HepG2 (cell line): ENCODE measurements around the gene OTUB2. TPM values are rescaled to one million over a fixed set of nuclear protein-coding genes. Genes with fewer than 3 reads are reported as not detected.

ENCODE experiments used
- ASH2L ChIP-seq: fragments of 300-600, 200-600 bp; sonication (generic); IDR thresholded peaks from 2 replicates; pipeline ENCODE4 v1.7.0; 2017; ENCODE audit warnings: low read depth, mild to moderate bottlenecking, moderate library complexity, mixed read lengths, low read length; ENCODE audit not compliant: insufficient read length
- ATRX ChIP-seq: sonication (generic); formaldehyde crosslinking; IDR thresholded peaks from 2 replicates; pipeline ENCODE4 v1.4.0; 2020; ENCODE audit warnings: missing genetic modification reagents, borderline replicate concordance
- FLYWCH1 ChIP-seq: sonication (generic); formaldehyde crosslinking; IDR thresholded peaks from 2 replicates; pipeline ENCODE4 v1.8.1; 2023; ENCODE audit warnings: mild to moderate bottlenecking, missing genetic modification reagents
- GFI1 ChIP-seq: sonication (generic); formaldehyde crosslinking; IDR thresholded peaks from 2 replicates; pipeline ENCODE4 v1.5.0; 2020; ENCODE audit warnings: missing genetic modification reagents, mild to moderate bottlenecking, borderline replicate concordance
- HNF4A ChIP-seq: sonication (generic); formaldehyde crosslinking; IDR thresholded peaks from 2 replicates; pipeline ENCODE4 v1.4.0; 2020; ENCODE audit warnings: missing genetic modification reagents
- IRF2 ChIP-seq: IDR thresholded peaks from 2 replicates; pipeline ENCODE4 v1.6.1; 2018; ENCODE audit warnings: missing genetic modification reagents, missing compliant biosample characterization
- KDM2A ChIP-seq: sonication (generic); formaldehyde crosslinking; IDR thresholded peaks from 2 replicates; pipeline ENCODE4 v1.4.0; 2020; ENCODE audit warnings: low read depth, missing genetic modification reagents, borderline replicate concordance
- KLF16 ChIP-seq, 2 experiments: sonication (generic) in 1 of 2; formaldehyde crosslinking in 1 of 2; IDR thresholded peaks; 2 replicates each; pipeline versions ENCODE4 v1.6.1 to v1.8.0; 2016 to 2023; ENCODE audit warnings: missing genetic modification reagents in 2 of 2, missing compliant biosample characterization in 1 of 2
- KLF9 ChIP-seq: IDR thresholded peaks from 2 replicates; pipeline ENCODE4 v1.6.1; 2016; ENCODE audit warnings: low read depth
- MLX ChIP-seq: IDR thresholded peaks from 2 replicates; pipeline ENCODE4 v1.6.1; 2016
- MTA1 ChIP-seq: sonication (generic); formaldehyde crosslinking; IDR thresholded peaks from 2 replicates; pipeline ENCODE4 v1.4.0; 2020; ENCODE audit warnings: missing genetic modification reagents, mild to moderate bottlenecking, borderline replicate concordance
- NR2F6 ChIP-seq, 2 experiments: IDR thresholded peaks; 2 replicates each; pipeline ENCODE4 v1.6.1; 2016; ENCODE audit warnings: antibody characterized with exemption in 1 of 2, mild to moderate bottlenecking in 1 of 2
- PHF8 ChIP-seq: sonication (generic); formaldehyde crosslinking; IDR thresholded peaks from 2 replicates; pipeline ENCODE4 v1.5.0; 2020; ENCODE audit warnings: missing genetic modification reagents
- SP4 ChIP-seq: sonication (generic); formaldehyde crosslinking; IDR thresholded peaks from 2 replicates; pipeline ENCODE4 v1.8.1; 2023; ENCODE audit warnings: mild to moderate bottlenecking, missing genetic modification reagents
- TAF1 ChIP-seq: sonication (generic); formaldehyde crosslinking; IDR thresholded peaks from 2 replicates; pipeline ENCODE4 v1.4.0; 2020; ENCODE audit warnings: missing genetic modification reagents
- TCF7 ChIP-seq: sonication (generic); IDR thresholded peaks from 2 replicates; pipeline ENCODE4 v1.6.1; 2016; ENCODE audit warnings: antibody characterized with exemption, low read depth
- TFDP2 ChIP-seq: sonication (generic); formaldehyde crosslinking; IDR thresholded peaks from 2 replicates; pipeline ENCODE4 v1.4.0; 2020; ENCODE audit warnings: missing genetic modification reagents
- YY1 ChIP-seq: IDR thresholded peaks from 2 replicates; pipeline ENCODE4 v1.6.1; 2011; ENCODE audit warnings: low read length, low read depth, moderate library complexity, mild to moderate bottlenecking; ENCODE audit not compliant: insufficient read depth, insufficient replicate concordance
- ZBTB42 ChIP-seq: sonication (generic); formaldehyde crosslinking; IDR thresholded peaks from 2 replicates; pipeline ENCODE4 v1.5.0; 2020; ENCODE audit warnings: mild to moderate bottlenecking, missing genetic modification reagents
- ZKSCAN8 ChIP-seq: IDR thresholded peaks from 2 replicates; pipeline ENCODE4 v1.6.1; 2016; ENCODE audit warnings: borderline replicate concordance, missing genetic modification reagents, missing compliant biosample characterization
- ZMYM3 ChIP-seq: sonication (generic); formaldehyde crosslinking; IDR thresholded peaks from 2 replicates; pipeline ENCODE4 v1.5.1; 2020; ENCODE audit warnings: mild to moderate bottlenecking, missing genetic modification reagents
- ZNF18 ChIP-seq: sonication (generic); formaldehyde crosslinking; IDR thresholded peaks from 2 replicates; pipeline ENCODE4 v1.8.0; 2022; ENCODE audit warnings: mild to moderate bottlenecking, missing genetic modification reagents; ENCODE audit not compliant: insufficient replicate concordance
- ZNF232 ChIP-seq: sonication (generic); formaldehyde crosslinking; IDR thresholded peaks from 2 replicates; pipeline ENCODE4 v1.4.0; 2020; ENCODE audit warnings: missing genetic modification reagents, borderline replicate concordance
- ZNF354B ChIP-seq: sonication (generic); formaldehyde crosslinking; IDR thresholded peaks from 2 replicates; pipeline ENCODE4 v1.8.0; 2022; ENCODE audit warnings: mild to moderate bottlenecking, missing genetic modification reagents
- ZNF451 ChIP-seq: sonication (generic); formaldehyde crosslinking; IDR thresholded peaks from 2 replicates; pipeline ENCODE4 v1.5.0; 2020; ENCODE audit warnings: mild to moderate bottlenecking, missing genetic modification reagents
- ZNF543 ChIP-seq: sonication (generic); formaldehyde crosslinking; IDR thresholded peaks from 2 replicates; pipeline ENCODE4 v1.4.0; 2020; ENCODE audit warnings: mild to moderate bottlenecking, missing genetic modification reagents
- ZNF570 ChIP-seq: sonication (generic); formaldehyde crosslinking; IDR thresholded peaks from 2 replicates; pipeline ENCODE4 v1.4.0; 2020; ENCODE audit warnings: mild to moderate bottlenecking, missing genetic modification reagents, borderline replicate concordance
- ZNF670 ChIP-seq: sonication (generic); formaldehyde crosslinking; IDR thresholded peaks from 2 replicates; pipeline ENCODE4 v1.8.0; 2022; ENCODE audit warnings: mild to moderate bottlenecking, missing genetic modification reagents, borderline replicate concordance
- ZNF839 ChIP-seq: sonication (generic); formaldehyde crosslinking; IDR thresholded peaks from 2 replicates; pipeline ENCODE4 v1.4.0; 2020; ENCODE audit warnings: missing genetic modification reagents, mild to moderate bottlenecking, borderline replicate concordance
- polyA plus RNA-seq, 8 experiments: library from polyadenylated mRNA; depleted of rRNA in 3 of 8; stranded (reverse) in 7 of 8; unstranded in 1 of 8; fragments of >200 nt; fragmentation: Illumina TruSeq in 4 of 8; extraction: Trizol in 4 of 8; gene quantifications; 2 replicates each; pipeline versions ENCODE4 v1.2.1 to v1.2.3, GENCODE V29; 2011 to 2016; ENCODE audit warnings: low read depth in 4 of 8, missing spikeins in 1 of 8, mixed read lengths in 1 of 8; ENCODE audit not compliant: insufficient read depth in 1 of 8
- total RNA-seq, 5 experiments: library from RNA; depleted of rRNA; stranded (reverse); fragments of >200 nt; fragmentation: Illumina TruSeq; extraction: Trizol; gene quantifications; 2 replicates each; pipeline ENCODE4 v1.2.3, GENCODE V29; 2016; ENCODE audit warnings: low read depth in 1 of 5

OTUB2 gene
- total and polyA plus RNA-seq, 2 of the 13 experiments (the other 11 are each of a cell fraction or from before 2014, with no cell fraction given), result 2.2 to 2.4 TPM

- no peak for TF ChIP-seq NR2F6 (IDR thresholded peaks at IDR 0.05)
- TF ChIP-seq NR2F6 (CRISPR knock-in tag; IDR thresholded peaks at IDR 0.05), result peak; percentile 30; the same call in 1 of the 2 replicates
- no peak for TF ChIP-seq ZNF670
- TF ChIP-seq PHF8 (CRISPR knock-in tag), result peak; percentile 63
- TF ChIP-seq ZNF543, result 0 out of 2 replicates have a peak, but pooled peaks have one; percentile 25
- TF ChIP-seq SP4 (CRISPR knock-in tag), result peak; percentile 95
- peak; percentile 50; the same call in 1 of the 2 replicates for TF ChIP-seq IRF2 (CRISPR knock-in tag)
- peak; percentile 71 for TF ChIP-seq ZMYM3
- TF ChIP-seq ZNF232, result no peak
- TF ChIP-seq KLF16 (CRISPR knock-in tag; IDR thresholded peaks at IDR 0.05), result 0 out of 4 replicates have a peak, but pooled peaks of 1 of the 2 experiments have one; percentile 53
- 0 out of 2 replicates have a peak, but pooled peaks have one; percentile 14 for TF ChIP-seq ZKSCAN8 (CRISPR knock-in tag)
- no peak for TF ChIP-seq KLF9 (CRISPR knock-in tag)
- peak; percentile 83; the same call in 1 of the 2 replicates for TF ChIP-seq MTA1 (CRISPR knock-in tag)
- no peak for TF ChIP-seq ZNF451 (CRISPR knock-in tag)
- no peak for TF ChIP-seq YY1
- peak; percentile 43 for TF ChIP-seq ZNF18
- TF ChIP-seq TCF7, result no peak
- no peak for TF ChIP-seq ZBTB42
- TF ChIP-seq ZNF839 (CRISPR knock-in tag), result no peak
- no peak for TF ChIP-seq ZNF354B
- TF ChIP-seq ATRX (CRISPR knock-in tag), result no peak
- TF ChIP-seq MLX (CRISPR knock-in tag), result no peak
- TF ChIP-seq GFI1 (CRISPR knock-in tag), result no peak
- TF ChIP-seq TAF1 (CRISPR knock-in tag), result peak; percentile 47; the same call in 1 of the 2 replicates
- TF ChIP-seq TFDP2 (CRISPR knock-in tag), result peak; percentile 56
- peak; percentile 69 for TF ChIP-seq ASH2L
- no peak for TF ChIP-seq HNF4A (CRISPR knock-in tag)
- TF ChIP-seq ZNF570 (CRISPR knock-in tag), result no peak
- peak; percentile 89 for TF ChIP-seq KDM2A (CRISPR knock-in tag)
- no peak for TF ChIP-seq FLYWCH1
Observed at GRCh38 chr14:94026173-94026888, at the start of gene OTUB2 (continued).
